Measurements from ENCODE around the gene CMTM3.
"Not testable (repeated sequence)": the region's sequence is repeated elsewhere in the genome, so short reads cannot be mapped to it uniquely, and the experiment has no call there.

The CMTM3 gene

DNA sequence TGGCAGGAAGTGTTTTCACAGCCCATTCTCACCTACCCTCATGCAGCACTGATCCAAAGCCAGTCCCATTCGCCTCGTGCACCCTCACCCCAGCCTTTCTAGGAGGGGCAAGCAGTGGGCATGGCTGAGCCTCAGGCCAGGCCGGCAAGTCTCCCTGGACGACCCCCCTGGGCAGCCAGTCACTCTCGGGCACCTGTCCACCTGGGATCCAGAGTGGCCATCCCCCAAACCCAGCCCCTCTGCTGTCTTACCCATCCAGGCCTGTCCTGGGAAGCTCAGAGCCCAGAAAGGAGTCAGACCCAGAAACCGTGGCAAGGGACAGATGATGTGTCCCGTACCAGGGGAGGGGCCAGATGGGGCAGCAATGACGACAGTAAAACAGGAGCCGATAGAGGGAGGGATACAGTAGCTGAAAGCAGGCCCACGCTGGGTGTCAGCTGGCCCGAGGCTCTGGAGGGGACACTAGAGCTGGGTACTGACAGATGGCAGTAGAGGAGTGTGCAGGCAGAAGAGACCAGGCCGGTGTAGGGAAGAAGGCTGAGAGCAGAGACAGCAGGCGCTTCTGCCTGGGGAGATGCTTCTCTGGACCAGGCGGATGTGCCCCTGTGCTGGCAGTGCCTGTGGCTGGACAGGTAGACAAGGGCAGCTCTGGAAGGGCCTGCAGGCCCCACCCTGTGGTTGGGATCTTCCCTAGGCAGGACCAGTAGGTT, 5.8 kb downstream of the CMTM3 start:
- no peak for DNase-seq (ENCODE audit: low read depth)

DNA sequence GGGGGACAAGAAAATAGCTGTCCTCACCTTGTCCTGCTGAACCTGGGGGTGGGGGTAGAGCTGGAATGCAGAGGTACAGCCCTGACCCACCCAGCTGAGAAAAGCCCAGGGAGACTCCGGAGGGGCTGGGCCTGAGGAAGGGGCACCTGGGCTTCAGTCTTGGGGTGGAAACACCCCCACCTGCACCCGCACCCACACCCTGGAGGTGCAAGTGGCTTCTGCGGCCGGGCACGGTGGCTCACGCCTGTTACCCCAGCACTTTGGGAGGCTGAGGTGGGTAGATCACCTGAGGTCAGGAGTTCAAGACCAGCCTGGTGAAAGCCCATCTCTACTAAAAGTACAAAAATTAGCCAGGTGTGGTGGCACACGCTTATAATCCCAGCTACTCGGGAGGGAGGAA, 7.4 kb downstream of the CMTM3 start:
- not testable (repeated sequence) for DNase-seq (ENCODE audit: low read depth)

- no peak for DNase-seq (ENCODE audit: low read depth)
Observed at GRCh38 chr16:66612422-66612821, 7.9 kb downstream of the CMTM3 start.

DNA sequence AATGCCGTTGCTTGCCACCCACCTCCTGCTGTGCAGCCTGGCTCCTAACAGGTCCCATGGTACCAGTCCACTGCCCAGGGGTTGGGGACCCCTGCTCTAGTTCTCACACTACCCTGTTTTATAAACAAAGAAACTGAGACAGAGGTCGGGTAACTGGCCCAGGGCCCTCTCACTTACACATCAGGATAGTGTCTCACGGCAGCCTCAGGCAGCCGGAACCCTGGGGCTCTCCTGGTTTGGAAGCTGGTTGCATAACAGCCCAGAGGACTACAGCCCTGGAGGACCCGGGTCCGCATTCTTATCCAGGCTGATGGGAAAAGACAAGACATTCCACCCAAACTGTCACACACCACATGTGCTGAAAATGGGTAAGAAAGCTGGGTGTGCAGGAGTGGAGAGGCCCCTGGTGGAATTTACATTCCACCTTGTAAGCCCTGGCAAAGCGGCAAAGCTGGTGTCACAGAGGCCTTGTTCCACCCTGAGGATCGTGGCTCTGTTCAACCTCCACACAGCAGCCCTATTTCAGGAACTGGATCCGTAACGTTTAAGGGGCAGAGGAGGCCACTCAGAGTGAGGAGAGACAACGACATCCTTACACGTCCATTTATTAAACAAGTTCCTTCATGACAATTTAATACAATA, 9.8 kb downstream of the CMTM3 start:
- no peak for DNase-seq (ENCODE audit: low read depth)

GRCh38 chr16:66616169-66616568, 11.7 kb downstream of the CMTM3 start:
- no peak for DNase-seq (ENCODE audit: low read depth)

DNA sequence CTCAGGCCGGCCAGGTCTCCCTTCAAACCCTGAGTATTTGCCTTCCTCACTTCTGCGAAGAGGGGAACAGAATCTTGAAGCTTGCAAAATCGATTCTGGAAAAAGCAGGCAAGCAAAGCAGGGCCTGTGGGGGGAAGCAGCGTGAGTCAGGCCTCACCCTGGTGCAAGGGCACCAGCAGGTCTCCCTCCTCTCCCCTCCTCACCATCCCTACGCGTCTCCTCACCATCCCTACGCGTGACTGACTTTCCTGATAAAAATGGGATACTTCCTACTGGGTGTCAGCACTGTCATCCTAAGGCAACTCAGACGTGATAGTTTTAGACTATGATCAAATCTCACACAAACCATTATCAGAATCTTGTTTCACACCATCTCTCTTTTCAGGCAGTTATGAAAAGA, 12.1 kb downstream of the CMTM3 start:
- DNase-seq (ENCODE audit: low read depth), result no peak

DNA sequence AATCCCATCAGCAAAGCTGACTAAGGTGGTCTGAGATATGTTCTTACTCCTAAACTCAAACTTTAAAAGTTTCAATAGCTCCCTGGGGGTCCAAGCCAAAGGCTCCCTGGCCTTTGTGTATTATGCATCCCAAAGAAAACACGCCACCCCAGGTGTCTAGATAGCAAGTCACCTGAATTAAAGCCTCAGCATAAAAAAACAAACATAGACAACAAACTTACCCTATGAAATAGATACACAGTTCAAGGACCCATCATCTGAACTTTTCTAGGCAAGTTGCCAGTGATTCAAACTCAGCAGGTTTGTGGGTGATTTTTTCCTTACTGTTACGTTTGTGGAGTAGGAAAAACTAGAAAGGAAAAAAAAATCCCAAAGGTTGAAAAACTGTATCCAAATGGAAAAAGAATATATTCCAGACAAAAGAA, 12.5 kb downstream of the CMTM3 start:
- DNase-seq (ENCODE audit: low read depth), result no peak

GRCh38 chr16:66617728-66618127, 13.2 kb downstream of the CMTM3 start:
- DNase-seq (ENCODE audit: low read depth), result no peak

DNA sequence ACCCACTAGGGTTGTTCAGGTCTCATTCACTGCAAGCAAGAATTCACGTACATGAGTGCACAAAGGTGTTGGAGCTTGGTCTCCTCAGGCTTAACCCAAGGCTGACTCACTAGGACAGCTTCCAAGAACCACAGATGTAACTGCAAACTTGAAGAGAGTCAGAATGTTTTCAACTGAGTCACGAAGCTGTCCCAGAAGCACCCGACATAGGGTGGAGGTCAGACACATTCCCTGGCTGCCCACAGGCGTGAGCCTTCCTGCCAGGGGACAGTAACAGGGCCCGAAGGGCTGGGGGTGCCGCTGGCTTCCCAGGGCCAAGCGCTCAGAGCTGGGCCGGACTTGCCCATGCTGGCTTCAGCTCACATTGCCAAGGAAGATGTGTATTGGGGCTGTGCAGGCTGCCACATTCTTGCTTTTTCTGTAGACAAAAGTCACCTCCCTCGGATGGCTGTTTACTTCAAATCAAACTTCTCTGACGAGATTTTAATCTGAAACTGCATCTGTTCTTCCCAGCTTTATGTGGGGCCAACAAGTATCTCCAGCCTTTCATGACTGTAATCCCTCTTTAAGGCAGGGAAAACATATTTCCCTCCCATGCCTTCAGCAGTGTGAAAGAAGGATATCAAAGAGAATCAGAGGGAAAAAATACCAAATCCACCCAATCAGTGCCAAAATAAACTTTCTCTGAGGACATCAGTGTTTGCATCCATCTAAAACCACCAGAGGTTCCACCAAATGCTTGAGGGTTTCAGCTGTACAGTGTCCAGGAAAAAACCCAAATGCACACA, 14.3 kb downstream of the CMTM3 start:
- peak; percentile 93 for DNase-seq (ENCODE audit: low read depth)

DNA sequence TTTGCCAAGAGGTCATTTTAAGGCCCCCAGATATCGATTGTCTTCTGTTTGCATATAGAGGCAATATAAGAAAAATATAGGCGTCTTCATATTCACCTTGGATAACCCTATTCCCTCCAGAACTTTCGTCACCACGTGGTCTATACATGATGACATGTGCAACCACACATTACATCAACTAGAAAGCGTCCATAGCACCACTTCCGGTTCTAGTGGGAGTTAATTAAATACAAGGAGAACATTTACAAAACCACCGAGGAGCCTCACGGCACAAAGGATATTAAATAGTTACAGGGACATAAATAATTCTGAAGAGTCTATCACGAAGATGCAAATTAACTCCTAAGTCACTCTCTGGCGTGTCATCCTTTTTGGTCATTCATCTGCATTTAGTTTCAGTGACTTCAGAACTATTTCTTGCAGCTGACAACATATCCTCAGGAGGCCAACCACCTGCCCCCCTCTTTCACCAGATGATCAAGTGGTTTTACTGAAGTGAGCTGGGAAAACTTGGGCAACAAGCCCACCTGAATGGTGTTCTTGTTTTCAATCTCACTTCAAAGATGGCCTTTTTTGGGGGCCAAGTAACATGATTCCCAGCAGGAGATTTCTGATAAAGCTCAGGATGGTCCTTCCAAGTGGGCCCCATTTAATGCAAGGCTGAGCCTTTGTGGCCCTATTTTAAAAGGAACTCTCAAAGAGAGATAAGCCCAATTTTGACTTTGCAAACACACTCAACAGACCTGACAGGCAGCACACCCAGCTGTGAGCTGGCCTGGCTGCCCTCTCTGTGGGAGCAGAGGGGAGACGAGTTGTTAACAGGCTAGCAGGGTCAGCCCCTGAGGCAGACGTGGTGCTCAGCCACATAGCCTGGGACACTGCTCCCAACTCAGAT, 15.3 kb downstream of the CMTM3 start:
- DNase-seq (ENCODE audit: low read depth), result no peak

DNA sequence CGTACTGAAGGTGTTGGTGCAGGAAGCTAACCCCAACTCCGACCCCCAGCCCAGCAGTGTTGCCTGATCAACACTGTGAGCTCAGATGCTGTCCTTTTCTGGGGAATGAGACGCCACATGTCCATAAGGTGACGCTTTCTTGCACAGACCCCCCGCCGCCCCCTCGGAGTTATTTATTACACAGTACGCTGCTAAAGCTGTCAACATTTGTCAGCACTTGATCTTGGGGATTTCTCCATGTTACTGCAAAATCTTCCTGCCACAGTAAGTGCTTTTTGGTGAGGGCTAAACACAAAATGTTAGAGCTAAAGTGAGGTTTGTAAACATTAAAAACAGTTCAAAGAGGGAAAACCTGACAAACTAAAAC, 15.9 kb downstream of the CMTM3 start:
- DNase-seq (ENCODE audit: low read depth), result no peak

DNA sequence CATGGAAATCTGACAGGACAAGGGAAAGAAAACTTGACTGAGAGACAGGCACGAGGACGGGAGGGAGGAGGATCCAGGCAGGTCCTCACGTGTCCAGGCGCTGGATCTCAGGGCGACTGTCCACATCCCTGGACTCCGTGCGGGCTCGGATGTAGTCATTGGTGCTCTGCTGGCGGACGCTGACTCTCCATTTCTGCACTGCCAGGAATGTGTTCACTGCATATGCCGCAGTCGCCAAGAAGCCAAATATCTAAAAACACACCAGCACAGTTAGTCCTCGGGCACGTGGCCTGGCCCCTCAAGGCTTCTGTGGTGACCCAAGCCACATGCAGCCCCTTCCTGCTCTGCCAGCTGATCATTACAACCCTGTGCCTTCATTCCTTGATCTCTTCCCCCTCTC, 17.5 kb downstream of the CMTM3 start:
- DNase-seq (ENCODE audit: low read depth), result no peak

- DNase-seq (ENCODE audit: low read depth), result no peak
Observed at GRCh38 chr16:66622863-66623262, 18.4 kb downstream of the CMTM3 start.

DNA sequence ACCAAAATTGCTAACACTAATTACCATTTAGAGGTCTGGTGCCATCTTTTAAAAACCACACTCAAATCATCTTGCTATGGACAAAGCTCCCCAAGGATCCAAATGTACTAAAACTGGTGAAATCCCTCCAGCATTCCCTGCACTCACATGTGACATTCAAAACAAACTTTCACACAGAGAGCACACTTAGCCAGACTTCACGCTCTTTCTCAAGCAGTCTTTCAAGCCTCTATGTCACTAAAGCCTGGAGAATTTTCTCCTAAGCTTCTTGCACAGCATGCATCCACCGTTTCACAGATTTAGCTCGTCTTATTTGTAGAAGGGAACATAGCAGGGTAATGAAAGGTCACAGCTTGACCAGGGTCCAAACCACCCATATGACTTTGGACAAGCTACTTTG, 19.3 kb downstream of the CMTM3 start:
- no peak for DNase-seq (ENCODE audit: low read depth)

- not testable (repeated sequence) for DNase-seq (ENCODE audit: low read depth)
Observed at GRCh38 chr16:66627611-66628378, 23.3 kb downstream of the CMTM3 start.

- DNase-seq (ENCODE audit: low read depth), result no peak
Observed at GRCh38 chr16:66629856-66630255, 25.4 kb downstream of the CMTM3 start.

DNA sequence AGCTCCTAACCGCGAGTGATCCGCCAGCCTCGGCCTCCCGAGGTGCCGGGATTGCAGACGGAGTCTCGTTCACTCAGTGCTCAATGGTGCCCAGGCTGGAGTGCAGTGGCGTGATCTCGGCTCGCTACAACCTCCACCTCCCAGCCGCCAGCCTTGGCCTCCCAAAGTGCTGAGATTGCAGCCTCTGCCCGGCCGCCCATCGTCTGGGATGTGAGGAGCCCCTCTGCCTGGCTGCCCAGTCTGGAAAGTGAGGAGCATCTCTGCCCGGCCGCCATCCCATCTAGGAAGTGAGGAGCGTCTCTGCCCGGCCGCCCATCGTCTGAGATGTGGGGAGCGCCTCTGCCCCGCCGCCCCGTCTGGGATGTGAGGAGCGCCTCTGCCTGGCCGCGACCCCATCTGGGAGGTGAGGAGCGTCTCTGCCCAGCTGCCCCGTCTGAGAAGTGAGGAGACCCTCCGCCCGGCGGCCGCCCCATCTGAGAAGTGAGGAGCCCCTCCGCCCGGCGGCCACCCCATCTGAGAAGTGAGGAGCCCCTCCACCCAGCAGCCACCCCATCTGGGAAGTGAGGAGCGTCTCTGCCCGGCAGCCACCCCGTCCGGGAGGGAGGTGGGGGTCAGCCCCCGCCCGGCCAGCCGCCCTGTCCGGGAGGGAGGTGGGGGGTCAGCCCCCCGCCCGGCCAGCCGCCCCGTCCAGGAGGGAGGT, 26.2 kb downstream of the CMTM3 start:
- DNase-seq (ENCODE audit: low read depth), result not testable (repeated sequence)

- DNase-seq (ENCODE audit: low read depth), result not testable (repeated sequence)
Observed at GRCh38 chr16:66631558-66631957, 27.1 kb downstream of the CMTM3 start.

DNA sequence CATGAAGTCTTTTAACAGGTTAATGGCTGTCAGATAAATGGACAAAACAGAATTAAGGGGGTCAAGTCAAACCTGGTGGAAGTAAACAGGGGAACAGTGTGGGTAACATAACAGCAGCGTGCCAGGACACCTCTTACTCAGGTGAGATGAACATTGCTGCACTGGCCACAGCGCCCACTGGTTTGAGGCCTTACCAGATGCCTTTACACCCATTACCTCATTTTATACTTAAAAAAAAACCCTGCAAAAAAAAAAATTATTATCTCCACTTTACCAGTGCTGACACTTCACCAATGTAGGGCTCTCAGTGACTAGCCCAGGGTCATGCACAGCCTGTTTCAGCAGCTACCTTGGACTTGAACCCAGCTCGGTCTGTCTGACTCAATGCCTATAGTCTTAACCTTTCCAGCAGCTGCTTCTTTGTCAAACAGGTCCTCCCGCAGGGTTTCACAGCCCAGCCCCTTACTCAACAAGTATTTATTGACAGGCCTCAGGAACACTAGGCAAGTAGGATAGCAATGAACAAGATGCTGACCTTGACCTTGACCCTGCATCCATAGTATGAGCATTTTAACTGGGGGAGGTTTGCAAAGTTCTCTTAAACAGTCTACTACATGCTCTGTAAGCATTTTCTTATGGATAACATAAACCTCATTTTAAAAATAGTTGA, 30.2 kb downstream of the CMTM3 start:
- DNase-seq (ENCODE audit: low read depth), result no peak

- no peak for DNase-seq (ENCODE audit: low read depth)
Observed at GRCh38 chr16:66635406-66635805, 30.9 kb downstream of the CMTM3 start.
